ENCODE measurements around the gene ABHD17B.
A peak's percentile ranks its signal among the peaks of the same experiment; 100 is the strongest.

The ABHD17B gene

DNA sequence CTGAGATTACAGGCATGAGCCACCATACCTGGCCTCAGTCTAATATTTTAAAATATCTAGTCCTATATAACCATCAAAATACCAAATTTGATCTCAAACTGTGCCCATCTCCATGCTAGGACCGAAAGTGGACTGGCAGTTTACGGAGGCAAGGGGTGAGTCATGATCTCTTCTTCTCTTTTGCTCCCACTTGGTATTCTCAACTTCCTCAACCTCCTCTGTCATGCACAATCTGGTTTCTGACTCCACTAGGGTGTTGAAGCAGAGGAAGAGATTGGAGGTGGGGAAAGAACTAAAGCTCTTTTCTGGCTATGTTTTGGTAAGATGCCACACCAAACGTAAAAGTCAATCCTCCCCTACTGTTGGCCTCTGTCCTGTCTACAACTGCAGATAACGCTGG is 86.7 kb downstream of the ABHD17B start:
- H3K4me3 ChIP-seq (ENCODE audit: low read depth, low read length): no peak overlapping the region
- TF ChIP-seq CTCF (IDR thresholded peaks at IDR 0.05; ENCODE audit: low read depth, low read length): no peak
- TF ChIP-seq MYC (IDR thresholded peaks at IDR 0.05; ENCODE audit: low read depth, low read length): no peak
- TF ChIP-seq POLR2A (IDR thresholded peaks at IDR 0.05; ENCODE audit: extremely low read depth, insufficient read length): no peak
- TF ChIP-seq MAX (IDR thresholded peaks at IDR 0.05; ENCODE audit: low read depth, low read length): no peak
- peak; percentile 13 for DNase-seq (ENCODE audit: low read depth)

DNA sequence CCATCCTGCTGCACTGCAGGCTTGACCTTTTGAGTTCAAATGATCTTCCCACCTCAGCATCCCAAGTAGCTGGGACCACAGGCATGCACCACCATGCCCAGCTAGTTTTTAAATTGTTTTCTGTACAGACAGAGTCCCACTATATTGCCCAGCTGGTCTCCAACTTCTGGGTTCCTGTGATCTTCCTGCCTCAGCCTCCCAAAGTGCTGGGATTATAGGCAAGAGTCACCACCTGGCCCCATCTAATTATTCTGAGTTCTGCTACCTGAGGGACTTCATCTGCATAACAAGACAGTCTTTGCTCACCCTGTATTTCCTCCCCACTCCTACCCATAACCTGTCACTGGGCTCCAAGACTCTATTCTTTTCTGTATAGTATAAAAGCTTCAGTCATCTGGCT is 88.1 kb downstream of the ABHD17B start:
- TF ChIP-seq MAX (IDR thresholded peaks at IDR 0.05; ENCODE audit: low read depth, low read length): no peak
- no peak for TF ChIP-seq POLR2A (IDR thresholded peaks at IDR 0.05; ENCODE audit: extremely low read depth, insufficient read length)
- TF ChIP-seq MYC (IDR thresholded peaks at IDR 0.05; ENCODE audit: low read depth, low read length): no peak
- no peak for DNase-seq (ENCODE audit: low read depth)
- H3K4me3 ChIP-seq (ENCODE audit: low read depth, low read length): no peak overlapping the region

DNA sequence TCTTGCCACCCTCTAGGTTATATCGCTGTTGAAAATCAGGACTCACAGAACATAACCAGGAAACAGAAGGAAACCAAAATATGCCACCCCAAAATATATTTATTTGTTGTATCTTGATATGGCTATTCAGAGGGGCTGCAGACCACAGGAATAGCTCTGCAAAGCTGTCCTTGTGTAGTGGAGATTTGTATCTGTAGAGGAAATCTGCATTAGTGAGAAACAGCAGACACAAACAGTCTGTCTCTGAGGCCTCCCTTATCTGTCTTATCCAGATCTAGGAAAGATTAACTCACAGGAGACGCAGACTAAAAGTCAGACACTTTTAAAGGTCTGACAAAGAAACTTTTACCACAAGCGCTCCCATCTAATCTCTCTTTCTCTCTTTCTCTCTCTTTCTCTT is 88.5 kb downstream of the ABHD17B start:
- no peak overlapping the region for H3K4me3 ChIP-seq (ENCODE audit: low read depth, low read length)
- no peak for DNase-seq (ENCODE audit: low read depth)
- no peak for TF ChIP-seq POLR2A (IDR thresholded peaks at IDR 0.05; ENCODE audit: extremely low read depth, insufficient read length)
- TF ChIP-seq CTCF (IDR thresholded peaks at IDR 0.05; ENCODE audit: low read depth, low read length): no peak
- no peak for TF ChIP-seq MAX (IDR thresholded peaks at IDR 0.05; ENCODE audit: low read depth, low read length)
- no peak for TF ChIP-seq MYC (IDR thresholded peaks at IDR 0.05; ENCODE audit: low read depth, low read length)

DNA sequence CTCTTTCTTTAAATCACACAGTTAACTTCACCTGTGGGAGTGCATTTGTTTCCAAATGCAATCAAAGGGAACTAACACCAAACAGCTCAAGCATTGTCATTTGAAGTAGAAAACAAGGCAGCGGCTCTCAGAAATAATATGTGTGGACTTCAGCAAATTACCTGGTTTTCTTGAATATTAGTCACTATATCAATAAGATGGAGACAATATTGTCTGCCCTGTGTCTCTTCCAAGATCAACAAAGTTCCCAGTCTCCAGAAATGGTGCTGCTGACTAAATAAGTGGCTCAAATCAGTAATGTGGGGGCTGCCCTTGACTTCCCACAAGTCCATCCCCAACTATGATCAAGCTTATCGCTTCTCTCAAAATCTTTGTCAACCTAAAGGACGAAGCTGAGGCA is 89.6 kb downstream of the ABHD17B start:
- H3K4me3 ChIP-seq (ENCODE audit: low read depth, low read length): no peak overlapping the region
- TF ChIP-seq POLR2A (IDR thresholded peaks at IDR 0.05; ENCODE audit: extremely low read depth, insufficient read length) (no peak), MAX (IDR thresholded peaks at IDR 0.05; ENCODE audit: low read depth, low read length) (no peak), CTCF (IDR thresholded peaks at IDR 0.05; ENCODE audit: low read depth, low read length) (no peak), MYC (IDR thresholded peaks at IDR 0.05; ENCODE audit: low read depth, low read length) (no peak)
- DNase-seq (ENCODE audit: low read depth): no peak

GRCh38 chr9:71820403-71820921 is 90.5 kb downstream of the ABHD17B start:
- TF ChIP-seq MAX (IDR thresholded peaks at IDR 0.05; ENCODE audit: low read depth, low read length): no peak
- no peak for TF ChIP-seq MYC (IDR thresholded peaks at IDR 0.05; ENCODE audit: low read depth, low read length)
- TF ChIP-seq POLR2A (IDR thresholded peaks at IDR 0.05; ENCODE audit: extremely low read depth, insufficient read length): no peak
- no peak for TF ChIP-seq CTCF (IDR thresholded peaks at IDR 0.05; ENCODE audit: low read depth, low read length)
- no peak overlapping the region for H3K4me3 ChIP-seq (ENCODE audit: low read depth, low read length)
- DNase-seq (ENCODE audit: low read depth): no peak

DNA sequence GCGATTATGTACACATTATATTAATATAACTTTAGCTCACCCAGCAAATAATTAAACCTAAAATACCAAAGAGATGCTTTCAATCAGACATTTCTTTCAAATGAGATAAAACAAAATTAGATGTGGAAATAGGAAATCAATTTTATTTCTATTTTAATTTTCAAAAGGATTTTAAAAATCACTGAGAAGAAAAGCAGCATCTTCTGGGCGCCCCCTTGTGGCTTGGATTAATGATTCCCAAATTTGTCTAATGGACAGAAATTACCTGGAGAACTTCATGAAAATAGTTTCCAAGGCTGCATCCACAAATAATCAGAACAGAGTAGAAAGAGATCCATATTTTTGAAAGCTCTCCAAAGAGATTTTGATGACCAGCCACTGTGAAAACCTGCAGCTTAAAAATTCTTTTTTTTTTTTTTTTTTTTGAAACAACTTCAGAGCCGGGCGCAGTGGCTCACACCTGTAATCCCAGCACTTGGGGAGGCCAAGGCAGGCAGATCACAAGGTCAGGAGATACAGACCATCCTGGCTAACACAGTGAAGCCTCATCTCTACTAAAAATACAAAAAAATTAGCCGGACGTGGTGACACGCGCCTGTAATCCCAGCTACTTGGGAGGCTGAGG is 91.8 kb downstream of the ABHD17B start:
- H3K4me3 ChIP-seq (ENCODE audit: low read depth, low read length): no peak overlapping the region
- DNase-seq (ENCODE audit: low read depth): peak; percentile 15
- TF ChIP-seq POLR2A (IDR thresholded peaks at IDR 0.05; ENCODE audit: extremely low read depth, insufficient read length) (no peak), CTCF (IDR thresholded peaks at IDR 0.05; ENCODE audit: low read depth, low read length) (peak; percentile 57), MYC (IDR thresholded peaks at IDR 0.05; ENCODE audit: low read depth, low read length) (no peak), MAX (IDR thresholded peaks at IDR 0.05; ENCODE audit: low read depth, low read length) (no peak)

Data from NB4 (cell line).